Panc1 (cell line): ENCODE results near the gene CCSER2. TPM values are rescaled to one million over a fixed set of nuclear protein-coding genes. Genes with fewer than 3 reads are reported as not detected.

Source experiments
- ATAC-seq: fragments of 200-7000 bp; cut with Tn5 transposase; 2 replicates; pipeline ENCODE4 v1.9.1; 2020; ENCODE audit warnings: mild to moderate bottlenecking, moderate library complexity
- BruUV-seq: library from RNA; stranded (reverse); fragments of 400-500 nt; replicated peaks from 2 replicates; lab custom pipeline; 2021; lab: Mats Ljungman, UMichigan
- CTCF ChIA-PET: fragments of 300-600 bp; sonication (Branson Sonifier 250); formaldehyde crosslinking; loops from one replicate; lab custom pipeline; 2022; ENCODE audit warnings: antibody characterized with exemption; lab: Charles Lee
- POLR2A ChIA-PET: fragments of 300-600 bp; sonication (Branson Sonifier 250); formaldehyde crosslinking; loops from one replicate; lab custom pipeline; 2022; ENCODE audit warnings: antibody characterized with exemption; lab: Charles Lee
- DNase-seq: peaks from one replicate; pipeline ENCODE4 v3.0.0-alpha.2; 2010; ENCODE audit warnings: low read depth, low spot score
- H3K27ac ChIP-seq: 2 replicates; pipeline ENCODE4 v1.5.1; 2011; ENCODE audit warnings: mild to moderate bottlenecking, low read length, inconsistent platforms
- H3K27me3 ChIP-seq: fragments of 200-500 bp; sonication (Bioruptor generic); 2 replicates; pipeline ENCODE4 v1.6.0; 2014; ENCODE audit warnings: low read length, inconsistent platforms; ENCODE audit not compliant: control insufficient read depth, insufficient read depth
- H3K36me3 ChIP-seq: fragments of 200-500 bp; sonication (Bioruptor generic); 2 replicates; pipeline ENCODE4 v1.5.1; 2014; ENCODE audit warnings: inconsistent platforms, mild to moderate bottlenecking, low read length, moderate library complexity; ENCODE audit not compliant: control insufficient read depth, insufficient read depth
- H3K4me1 ChIP-seq: 2 replicates; pipeline ENCODE4 v1.5.1; 2011; ENCODE audit warnings: inconsistent platforms, mild to moderate bottlenecking, low read length, moderate library complexity; ENCODE audit not compliant: control insufficient read depth, insufficient read depth
- H3K4me3 ChIP-seq, 2 experiments: 2 replicates each; pipeline ENCODE4 v1.5.1; 2011 to 2012; ENCODE audit warnings: low read depth in 2 of 2, low read length in 2 of 2, mild to moderate bottlenecking in 2 of 2, inconsistent platforms in 1 of 2, moderate library complexity in 1 of 2
- H3K9me3 ChIP-seq: fragments of 200-500 bp; sonication (Bioruptor generic); 2 replicates; pipeline ENCODE4 v1.5.1; 2014; ENCODE audit warnings: low read depth, mild to moderate bottlenecking, inconsistent platforms, low read length, moderate library complexity; ENCODE audit not compliant: control insufficient read depth, insufficient read depth
- POLR2AphosphoS5 ChIP-seq: IDR thresholded peaks from 2 replicates; pipeline ENCODE4 v1.6.1; 2012; ENCODE audit warnings: mild to moderate bottlenecking, low read depth, low read length, moderate library complexity
- REST ChIP-seq, 2 experiments: IDR thresholded peaks; 2 replicates each; pipeline ENCODE4 v1.6.1; 2011 to 2012; ENCODE audit warnings: low read depth in 2 of 2, control low read depth in 1 of 2, low read length in 1 of 2, mild to moderate bottlenecking in 1 of 2, moderate library complexity in 1 of 2; ENCODE audit not compliant: insufficient read depth in 1 of 2
- SIN3A ChIP-seq: IDR thresholded peaks from 2 replicates; pipeline ENCODE4 v1.6.1; 2012; ENCODE audit warnings: low read depth, mild to moderate bottlenecking, low read length, moderate library complexity, borderline replicate concordance; ENCODE audit not compliant: insufficient read depth
- TCF7L2 ChIP-seq: IDR thresholded peaks from 2 replicates; pipeline ENCODE4 v1.6.1; 2011; ENCODE audit warnings: mild to moderate bottlenecking, low read depth, low read length, inconsistent platforms
- in situ Hi-C: cut with HindIII; loops from 2 replicates; pipeline ENCODE4 v1.10.0; 2016; ENCODE audit warnings: low sequenced_read_pairs, low pct_unique_long_range_greater_than_20kb
- intact Hi-C: fragments of 100-400 bp; cut with micrococcal nuclease; formaldehyde crosslinking; loops from one replicate; pipeline ENCODE4 v1.10.0; 2022; ENCODE audit not compliant: unreplicated experiment
- total RNA-seq: library from RNA; stranded (reverse); gene quantifications from one replicate; pipeline ENCODE4 v1.2.1, GENCODE V29; 2021; ENCODE audit not compliant: unreplicated experiment
- TF ChIP-seq, protein P1 (sequence below): fragments of 450-650 bp; IDR thresholded peaks from 2 replicates; pipeline ENCODE4 v1.5.1; 2017; ENCODE audit warnings: mild to moderate bottlenecking

The CCSER2 gene
- total RNA-seq, 1 experiment from 2014 or later: 63.7 TPM

DNA sequence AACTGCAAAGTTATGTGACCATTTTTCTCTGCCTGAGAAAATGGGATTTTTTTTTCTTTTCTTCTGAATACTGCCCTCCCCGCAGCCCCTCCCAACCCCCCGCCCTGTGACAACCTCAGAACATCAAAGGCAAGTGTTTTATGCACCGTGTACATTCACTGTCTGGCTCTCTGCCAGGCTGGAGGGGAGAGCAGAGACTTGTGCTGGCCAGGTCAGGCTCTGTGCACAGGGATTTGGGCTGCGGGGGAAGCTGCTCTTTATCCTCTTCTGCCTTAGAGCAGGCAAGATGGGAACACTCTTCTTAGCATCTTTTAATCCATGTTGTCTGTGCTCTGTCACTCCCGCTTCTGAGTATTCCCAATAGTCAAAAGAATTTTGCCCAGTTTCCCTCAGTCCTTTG, 195.1 kb downstream of the CCSER2 start:
- TF ChIP-seq, protein P1, sequence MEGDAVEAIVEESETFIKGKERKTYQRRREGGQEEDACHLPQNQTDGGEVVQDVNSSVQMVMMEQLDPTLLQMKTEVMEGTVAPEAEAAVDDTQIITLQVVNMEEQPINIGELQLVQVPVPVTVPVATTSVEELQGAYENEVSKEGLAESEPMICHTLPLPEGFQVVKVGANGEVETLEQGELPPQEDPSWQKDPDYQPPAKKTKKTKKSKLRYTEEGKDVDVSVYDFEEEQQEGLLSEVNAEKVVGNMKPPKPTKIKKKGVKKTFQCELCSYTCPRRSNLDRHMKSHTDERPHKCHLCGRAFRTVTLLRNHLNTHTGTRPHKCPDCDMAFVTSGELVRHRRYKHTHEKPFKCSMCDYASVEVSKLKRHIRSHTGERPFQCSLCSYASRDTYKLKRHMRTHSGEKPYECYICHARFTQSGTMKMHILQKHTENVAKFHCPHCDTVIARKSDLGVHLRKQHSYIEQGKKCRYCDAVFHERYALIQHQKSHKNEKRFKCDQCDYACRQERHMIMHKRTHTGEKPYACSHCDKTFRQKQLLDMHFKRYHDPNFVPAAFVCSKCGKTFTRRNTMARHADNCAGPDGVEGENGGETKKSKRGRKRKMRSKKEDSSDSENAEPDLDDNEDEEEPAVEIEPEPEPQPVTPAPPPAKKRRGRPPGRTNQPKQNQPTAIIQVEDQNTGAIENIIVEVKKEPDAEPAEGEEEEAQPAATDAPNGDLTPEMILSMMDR: no peak
- TF ChIP-seq REST (IDR thresholded peaks at IDR 0.05; ENCODE audit: insufficient read depth in 1 of 2, low read depth in 2 of 2, low read length in 1 of 2) (no peak), TCF7L2 (no peak), SIN3A (no peak)
- intact Hi-C loops: no loop called here

GRCh38 chr10:84524435-84524834, 196.0 kb downstream of the CCSER2 start:
- H3K4me1 ChIP-seq: no peaks in the 10 kb centered on the region
- H3K27me3 ChIP-seq: no peaks in the 10 kb centered on the region
- H3K9me3 ChIP-seq: no peaks in the 10 kb centered on the region
- no TSS peak for BruUV-seq
- ChIA-PET CTCF (interaction anchor here (0.6 kb wide), 1 partner anchor 1365 kb away, joined by 3 read pairs; no protein-coding TSS in a partner anchor), POLR2A (interaction anchor here (0.7 kb wide), 1 partner anchor 278 kb away, joined by 6 read pairs; no protein-coding TSS in a partner anchor)
- no peak overlapping the region for H3K4me3 ChIP-seq
- DNase-seq: no peak
- H3K36me3 ChIP-seq: no peaks in the 10 kb centered on the region
- TF ChIP-seq, protein P1: no peak
- TF ChIP-seq POLR2AphosphoS5 (no peak), TCF7L2 (no peak)
- ATAC-seq: no peak
- intact Hi-C loops (no loop called here), in situ Hi-C loops (no loop called here)
- H3K27ac ChIP-seq: no peak overlapping the region

More for the DNA sequence above, 195.1 kb downstream of the CCSER2 start:
- no peaks in the 10 kb centered on the region for H3K9me3 ChIP-seq
- no peaks in the 10 kb centered on the region for H3K4me1 ChIP-seq
- no TSS peak for BruUV-seq
- no peak overlapping the region for H3K4me3 ChIP-seq
- ChIA-PET CTCF (no interaction called here), POLR2A (no interaction called here)
- in situ Hi-C loops: no loop called here
- H3K27ac ChIP-seq: no peak overlapping the region
- ATAC-seq (no peak), DNase-seq (no peak)
- no peaks in the 10 kb centered on the region for H3K27me3 ChIP-seq
- H3K36me3 ChIP-seq: no peaks in the 10 kb centered on the region
